Left lung (tissue), 10 donors: Measurements from ENCODE around the gene DCAF11. TPM values are rescaled to one million over a fixed set of nuclear protein-coding genes. Genes with fewer than 3 reads are reported as not detected.
A peak's percentile ranks its signal among the peaks of the same experiment; 100 is the strongest.

Experiments
- ATAC-seq: fragments of 200-7000 bp; cut with Tn5 transposase; one replicate; pipeline ENCODE4 v1.9.1; 2020; ENCODE audit warnings: moderate library complexity
- DNase-seq, 4 donors: peaks; one replicate each; pipeline ENCODE4 v3.0.0-alpha.2; 2013 to 2020
- H3K27ac ChIP-seq, 2 donors: fragments of 200-600 bp; sonication (generic) in 1 of 2; one replicate each; pipeline versions ENCODE4 v1.5.0 to v1.8.0; 2020 to 2021
- H3K27me3 ChIP-seq, 2 donors: fragments of 200-600 bp; sonication (generic) in 1 of 2; one replicate each; pipeline versions ENCODE4 v1.5.0 to v1.8.0; 2020 to 2021
- H3K36me3 ChIP-seq, 2 donors: fragments of 200-600 bp; sonication (generic) in 1 of 2; one replicate each; pipeline versions ENCODE4 v1.5.0 to v1.8.0; 2020 to 2021
- H3K4me1 ChIP-seq, 2 donors: fragments of 200-600 bp; one replicate each; pipeline ENCODE4 v1.8.0; 2021
- H3K4me3 ChIP-seq, 2 donors: fragments of 200-600 bp; sonication (generic) in 1 of 2; one replicate each; pipeline versions ENCODE4 v1.5.0 to v1.8.0; 2020 to 2021; ENCODE audit warnings: mild to moderate bottlenecking in 1 of 2
- H3K9me3 ChIP-seq, 2 donors: fragments of 200-600 bp; sonication (generic) in 1 of 2; one replicate each; pipeline versions ENCODE4 v1.5.0 to v1.8.0; 2020 to 2021
- CTCF ChIP-seq, 2 donors: fragments of 200-600 bp; sonication (generic) in 1 of 2; IDR thresholded peaks; one replicate each; pipeline versions ENCODE4 v1.5.0 to v1.8.0; 2021; ENCODE audit warnings: antibody characterized with exemption in 2 of 2
- intact Hi-C, 2 donors: fragments of 100-400 bp; cut with DNase I; formaldehyde crosslinking; loops; one replicate each; pipeline versions ENCODE4 v1.11.2 to v1.14.2; 2022
- polyA plus RNA-seq, 6 donors: library from polyadenylated mRNA; unstranded; fragments of 120-200 nt; gene quantifications; one replicate each; pipeline ENCODE4 v1.2.1, GENCODE V29; 2013; ENCODE audit not compliant: insufficient read length in 6 of 6
- total RNA-seq, 2 donors: library from RNA; stranded (reverse); fragmentation: NEBNext Ultra II Directional; extraction: Animal tissue kit (Norgen Biotek cat#: 25700); gene quantifications; one replicate each; pipeline ENCODE4 v1.2.1, GENCODE V29; 2021
- donor health status: DM: no; HTN: yes; CAD: no.
- donor health status: DM: no; HTN: no; CAD: no.

DCAF11 gene
- total and polyA plus RNA-seq, 8 donors = 56.4 to 76.3 (median 65.1) TPM

GRCh38 chr14:24079491-24080141, 35.0 kb upstream of the DCAF11 start:
- no peak overlapping the region for H3K4me3 ChIP-seq
- H3K36me3 ChIP-seq = no peaks in the 10 kb centered on the region
- no peak overlapping the region for H3K27ac ChIP-seq
- DNase-seq = peak in 1 of 4 donors; percentile 31
- TF ChIP-seq CTCF (IDR thresholded peaks at IDR 0.05) = no peak
- ATAC-seq = no peak
- H3K4me1 ChIP-seq = peaks cover 6 to 15% of the 10 kb centered on the region in 2 donors
- intact Hi-C loops = no loop called here
- H3K27me3 ChIP-seq = peaks cover 0 to 33% of the 10 kb centered on the region in 2 donors
- H3K9me3 ChIP-seq = no peaks in the 10 kb centered on the region

- DNase-seq = peak in 1 of 4 donors; percentile 19
- no peak overlapping the region for H3K4me3 ChIP-seq
- H3K27ac ChIP-seq = no peak overlapping the region
- intact Hi-C loops = no loop called here
- no peak for ATAC-seq
- H3K27me3 ChIP-seq = peaks cover 0 to 33% of the 10 kb centered on the region in 2 donors
- no peaks in the 10 kb centered on the region for H3K36me3 ChIP-seq
- TF ChIP-seq CTCF (IDR thresholded peaks at IDR 0.05) = no peak
- no peaks in the 10 kb centered on the region for H3K9me3 ChIP-seq
- peaks cover 6 to 15% of the 10 kb centered on the region in 2 donors for H3K4me1 ChIP-seq
These were observed 34.4 kb upstream of the DCAF11 start for GRCh38 chr14:24080142-24080530.

- H3K27me3 ChIP-seq = peaks cover 0 to 33% of the 10 kb centered on the region in 2 donors
- intact Hi-C loops = no loop called here
- ATAC-seq = peak; percentile 97
These were observed 33.5 kb upstream of the DCAF11 start for GRCh38 chr14:24080888-24081738.

GRCh38 chr14:24081739-24082211, 32.8 kb upstream of the DCAF11 start:
- TF ChIP-seq CTCF (IDR thresholded peaks at IDR 0.05) = no peak
- DNase-seq = no peak

More at GRCh38 chr14:24080888-24081738, 33.5 kb upstream of the DCAF11 start:
- Histone ChIP-seq H3K9me3 (no peaks in the 10 kb centered on the region), H3K4me3 (peak overlapping the region; percentile 45 to 54), H3K27ac (peak overlapping the region; percentile 58 to 65), H3K4me1 (peaks cover 6 to 15% of the 10 kb centered on the region in 2 donors), H3K36me3 (no peaks in the 10 kb centered on the region)
- no peak for TF ChIP-seq CTCF (IDR thresholded peaks at IDR 0.05)
- DNase-seq = peak; percentile 38 to 91 (median 60)

More at GRCh38 chr14:24081739-24082211, 32.8 kb upstream of the DCAF11 start:
- Histone ChIP-seq H3K36me3 (no peaks in the 10 kb centered on the region), H3K27me3 (peaks cover 0 to 33% of the 10 kb centered on the region in 2 donors), H3K4me3 (peak overlapping the region; percentile 45 to 54), H3K27ac (peak overlapping the region; percentile 58 to 65), H3K9me3 (no peaks in the 10 kb centered on the region), H3K4me1 (peaks cover 6 to 15% of the 10 kb centered on the region in 2 donors)
- ATAC-seq = no peak
- intact Hi-C loops = no loop called here
